Activated gamma-delta T cell treated with anti-CD3 and anti-CD28 coated beads, Interleukin-2, amount 50 U/mL, for 16 hours (primary cell): Measurements from ENCODE around the gene PCTP.

Source experiments
- DNase-seq: peaks from one replicate; pipeline ENCODE4 v3.0.0-alpha.2; 2020; ENCODE audit warnings: low read depth

Gene PCTP

DNA sequence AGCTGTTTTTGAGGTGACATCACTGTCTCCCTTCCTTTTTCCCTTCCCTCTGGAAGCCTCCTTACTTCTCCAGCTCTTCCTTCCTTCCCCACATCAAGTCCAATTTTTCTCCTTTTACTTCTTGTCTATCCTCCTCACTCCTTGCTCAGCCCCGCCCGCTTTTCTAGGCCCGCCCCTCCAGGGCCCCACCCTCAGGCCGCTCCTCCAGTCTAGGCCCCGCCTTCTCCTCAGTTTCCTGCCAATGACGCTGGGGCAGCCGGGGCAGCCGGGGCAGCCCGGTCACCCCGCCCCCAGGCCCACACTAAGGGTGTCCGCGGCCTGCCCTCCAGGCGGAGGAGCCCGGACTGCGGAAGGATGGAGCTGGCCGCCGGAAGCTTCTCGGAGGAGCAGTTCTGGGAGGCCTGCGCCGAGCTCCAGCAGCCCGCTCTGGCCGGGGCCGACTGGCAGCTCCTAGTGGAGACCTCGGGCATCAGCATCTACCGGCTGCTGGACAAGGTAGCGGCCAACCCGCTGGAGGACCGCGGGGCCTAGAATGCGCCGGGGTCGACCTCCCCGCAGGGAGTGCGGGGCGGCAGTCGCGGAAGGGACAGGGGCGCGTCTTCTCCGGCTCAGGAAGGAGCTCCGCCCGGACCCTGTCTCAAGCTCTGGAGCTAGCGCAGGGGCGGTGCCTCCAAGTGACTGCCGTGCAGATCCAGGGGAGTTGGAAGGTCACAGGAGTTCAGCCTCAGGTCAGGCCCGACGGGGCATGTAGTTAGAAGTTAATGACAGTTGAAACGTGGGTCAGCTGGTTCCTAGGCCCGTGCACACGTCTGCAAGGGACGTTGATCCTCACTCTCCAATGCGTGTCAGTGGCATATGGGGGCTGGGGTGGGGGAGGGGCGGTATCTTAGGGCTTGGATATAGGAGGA is at the start of gene PCTP:
Gene PCTP, plus strand, starts transcription at position 302 of the 908 bp plus-strand sequence. Its CDS starts 53 bp downstream, at position 355.
- peak; percentile 67 for DNase-seq

GRCh38 chr17:55702150-55702549 is 48.7 kb upstream of the PCTP start:
- DNase-seq: no peak

DNA sequence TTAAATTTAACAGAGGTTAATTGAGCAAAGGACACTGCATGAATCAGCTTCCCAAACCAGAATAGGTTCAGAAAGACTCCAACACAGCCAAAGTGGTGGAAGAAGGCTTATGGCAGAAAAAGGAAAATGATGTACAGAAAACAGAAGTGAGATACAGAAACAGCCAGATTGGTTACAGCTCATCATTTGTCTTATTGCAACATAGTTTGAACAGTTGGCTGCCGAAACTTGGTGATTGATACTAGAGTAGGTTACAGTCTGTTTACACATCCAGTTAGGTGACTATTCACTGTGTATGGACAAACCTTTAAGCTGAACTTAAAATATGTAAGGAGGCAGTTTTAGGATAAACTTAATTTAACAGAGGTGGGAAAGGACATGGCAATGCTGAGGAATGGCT is 46.5 kb upstream of the PCTP start:
- DNase-seq: no peak

GRCh38 chr17:55705847-55706246 is 45.0 kb upstream of the PCTP start:
- DNase-seq: no peak

DNA sequence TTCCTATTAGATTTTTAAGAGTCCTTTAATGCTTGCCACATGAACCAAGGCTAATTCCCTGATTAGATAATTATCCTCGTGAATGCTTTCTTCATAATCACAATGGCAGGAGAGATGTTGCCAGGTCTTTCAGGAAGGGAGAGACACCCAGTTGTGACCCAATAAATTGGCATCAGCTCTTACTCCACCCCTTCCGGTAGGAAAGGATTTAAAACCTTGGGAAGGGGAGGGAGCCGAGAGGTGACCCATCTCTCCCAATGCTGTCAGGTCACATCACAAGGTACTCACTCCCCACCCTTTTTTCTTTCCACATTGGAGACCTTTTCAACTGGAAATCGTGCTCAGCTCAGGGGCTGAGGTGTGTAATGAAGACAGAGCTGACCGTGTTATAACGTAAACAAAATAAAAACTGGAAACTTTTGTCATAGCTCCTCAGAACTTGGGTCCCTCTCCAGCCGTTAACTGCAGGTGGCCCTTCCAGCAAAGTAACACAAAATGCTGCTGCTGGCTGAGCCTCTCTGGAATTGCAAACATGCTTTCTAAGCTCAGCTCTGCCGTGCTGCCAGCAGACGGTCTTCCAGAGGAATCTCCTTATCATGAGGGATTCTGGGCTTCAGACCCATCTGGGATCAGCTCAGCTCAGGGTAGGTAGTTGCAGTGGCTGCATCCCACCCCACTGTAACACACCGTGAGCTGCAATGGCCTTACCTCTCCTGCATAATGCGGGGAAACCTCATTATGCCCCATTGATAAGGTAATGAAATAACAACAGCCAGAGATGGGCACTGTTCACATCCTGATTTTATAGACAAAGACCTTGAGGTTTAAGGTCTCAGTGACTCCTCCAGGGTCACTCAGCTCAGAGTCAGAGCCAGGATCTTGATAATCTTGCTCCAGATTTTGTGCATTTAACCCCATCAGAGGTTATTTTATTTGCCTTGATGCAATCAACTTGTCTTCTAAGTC is 43.8 kb upstream of the PCTP start:
- DNase-seq: no peak

DNA sequence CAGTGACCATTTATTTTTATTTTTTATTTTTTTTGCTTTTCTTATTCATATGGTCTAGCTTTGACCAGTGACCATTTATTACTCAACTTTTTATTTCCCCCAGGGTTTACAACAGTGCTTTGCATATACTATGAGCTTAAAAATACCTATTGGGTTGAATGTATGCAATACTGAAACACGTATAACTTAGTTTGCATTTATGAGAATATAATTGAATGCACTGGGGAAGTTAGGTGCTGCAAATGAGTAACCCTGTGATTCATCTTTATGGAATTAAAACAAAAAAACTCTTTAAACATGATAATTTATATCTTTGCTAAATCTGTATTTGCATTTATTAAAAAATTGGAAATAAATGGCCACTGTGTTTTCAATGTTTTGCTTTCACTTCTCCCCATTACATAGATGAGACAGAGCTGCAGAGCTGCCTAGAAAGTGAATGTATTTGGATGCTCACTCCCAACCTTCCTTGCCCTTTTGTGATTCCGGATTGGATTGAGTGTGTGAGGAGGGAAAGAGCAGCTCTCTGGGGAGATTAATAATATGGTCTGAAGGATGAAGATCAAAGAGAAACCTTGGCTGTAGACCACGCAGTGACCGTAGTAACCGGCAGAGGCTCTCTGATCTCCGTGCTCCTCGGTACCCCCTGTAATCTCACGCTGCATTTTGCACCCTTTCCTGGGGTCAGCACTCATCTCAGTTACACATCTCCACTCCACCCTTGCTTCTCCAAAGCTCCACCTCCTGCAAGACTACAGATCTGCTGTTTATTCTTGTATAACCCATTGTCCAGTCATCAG is 42.5 kb upstream of the PCTP start:
- DNase-seq: no peak

DNA sequence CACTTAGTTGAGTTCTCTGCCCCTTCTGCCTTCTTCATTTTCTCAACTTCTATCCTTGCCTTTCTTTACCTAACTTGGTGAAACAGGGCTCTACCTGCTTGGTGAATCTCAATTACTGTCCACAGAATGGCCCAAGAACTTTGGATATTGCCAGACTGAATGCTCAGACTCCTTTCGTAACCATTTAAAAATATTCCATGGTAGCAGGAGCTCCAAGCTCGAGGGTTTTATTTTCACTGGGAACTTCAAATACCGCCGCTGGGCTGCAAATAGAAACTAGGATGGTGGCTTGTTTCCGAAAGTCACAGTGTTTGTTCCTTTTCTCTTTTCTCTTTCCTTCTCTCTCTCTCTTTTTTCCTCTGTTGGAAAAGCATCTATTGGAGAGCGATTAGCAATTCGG is 41.4 kb upstream of the PCTP start:
- DNase-seq: no peak

DNA sequence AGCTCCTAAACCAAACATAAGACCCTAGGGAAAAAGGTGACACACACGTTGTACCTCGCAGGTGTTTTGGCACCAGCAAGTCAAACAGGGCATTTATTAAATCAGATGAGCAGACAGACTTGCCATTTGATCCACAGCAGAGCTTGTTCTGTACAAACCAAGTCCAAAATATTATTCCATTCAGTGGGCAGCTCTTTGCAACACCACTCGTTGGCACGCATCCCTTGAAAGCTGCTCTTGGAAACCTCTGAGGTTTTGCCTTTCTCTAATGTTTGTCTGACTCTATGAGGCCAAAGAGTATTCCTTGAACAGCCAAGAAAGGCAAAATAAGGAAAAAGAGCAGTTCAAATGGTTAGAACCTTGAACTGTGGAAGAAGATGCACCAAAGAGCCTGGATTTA is 40.9 kb upstream of the PCTP start:
- DNase-seq: no peak

- DNase-seq: no peak
These were observed 40.4 kb upstream of the PCTP start for GRCh38 chr17:55710410-55710809.

GRCh38 chr17:55710829-55711496 is 39.9 kb upstream of the PCTP start:
- DNase-seq: no peak

- no peak for DNase-seq
These were observed 33.4 kb upstream of the PCTP start for GRCh38 chr17:55717432-55717831.

- peak; percentile 23 for DNase-seq
These were observed 32.7 kb upstream of the PCTP start for GRCh38 chr17:55717898-55718735.

- DNase-seq: no peak
These were observed 29.7 kb upstream of the PCTP start for GRCh38 chr17:55720919-55721836.

GRCh38 chr17:55722016-55722736 is 28.7 kb upstream of the PCTP start:
- no peak for DNase-seq

- no peak for DNase-seq
These were observed 27.9 kb upstream of the PCTP start, which contains the start of gene TMEM100 for GRCh38 chr17:55722742-55723487. TMEM100 (minus strand) TSS chr17:55722864; CDS start chr17:55721070, 1,794 bp downstream.

DNA sequence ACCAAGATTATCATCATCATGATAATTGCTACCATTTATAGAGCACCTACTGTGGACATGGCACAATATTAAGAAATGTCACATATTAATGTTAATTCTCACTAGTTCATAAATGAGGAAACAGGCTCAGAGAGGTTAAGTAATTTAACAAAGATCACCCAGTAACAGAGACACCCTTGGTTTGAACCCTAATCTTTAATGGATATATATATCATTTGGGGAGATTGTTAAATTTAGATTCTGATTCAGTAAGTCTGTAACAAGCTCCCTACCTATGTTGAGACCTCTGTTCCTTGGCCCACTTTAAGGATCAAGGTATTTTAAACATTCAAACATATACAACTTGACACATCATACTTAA is 27.4 kb upstream of the PCTP start:
- no peak for DNase-seq

DNA sequence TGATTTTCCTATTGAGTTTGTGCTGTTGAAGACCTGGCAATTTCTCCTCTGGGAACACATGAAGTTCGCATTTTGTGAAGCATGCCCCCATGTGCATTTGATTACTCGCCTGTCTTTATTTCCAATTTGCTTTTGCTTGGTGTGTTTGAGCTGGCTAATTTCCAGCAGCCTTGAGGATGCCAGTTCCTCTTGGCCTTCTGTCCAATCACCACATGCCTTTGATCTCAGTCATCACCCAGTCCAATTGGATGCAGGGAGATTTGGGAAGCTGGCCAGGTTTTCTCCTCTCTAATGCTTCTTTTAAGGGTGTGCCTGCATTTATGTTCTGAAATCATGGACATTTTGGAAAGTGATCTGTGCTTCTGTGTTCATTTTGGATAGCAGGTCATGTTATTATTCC is 24.4 kb upstream of the PCTP start:
- DNase-seq: no peak

GRCh38 chr17:55727275-55727674 is 23.6 kb upstream of the PCTP start:
- no peak for DNase-seq
